WTC11 (cell line): ENCODE measurements around the gene APBA3. TPM values are rescaled to one million over a fixed set of nuclear protein-coding genes. Genes with fewer than 3 reads are reported as not detected.

Experiments used
- ATAC-seq: fragments of 200-7000 bp; cut with Tn5 transposase; 2 replicates; pipeline ENCODE4 v1.10.0; 2021; ENCODE audit warnings: mild to moderate bottlenecking, moderate library complexity
- CTCF ChIA-PET: fragments of 300-600 bp; sonication (Branson Sonifier 250); formaldehyde crosslinking; loops from one replicate; lab custom pipeline; 2021; ENCODE audit warnings: antibody characterized with exemption; lab: Charles Lee
- POLR2A ChIA-PET: fragments of 350-600 bp; sonication (Branson Sonifier 250); formaldehyde crosslinking; loops from one replicate; lab custom pipeline; 2021; ENCODE audit warnings: antibody characterized with exemption; lab: Charles Lee
- DNase-seq: peaks from one replicate; pipeline ENCODE4 v3.0.0; 2021; ENCODE audit warnings: low spot score
- H3K27ac Mint-ChIP-seq: 2 replicates; pipeline ENCODE4 v1.8.0; 2021; ENCODE audit warnings: mixed read lengths
- H3K27me3 Mint-ChIP-seq: 2 replicates; pipeline ENCODE4 v1.8.0; 2021; ENCODE audit warnings: low read depth, mild to moderate bottlenecking, moderate library complexity, mixed read lengths
- H3K36me3 Mint-ChIP-seq: 2 replicates; pipeline ENCODE4 v1.8.0; 2021; ENCODE audit warnings: mixed read lengths
- H3K4me1 Mint-ChIP-seq: 2 replicates; pipeline ENCODE4 v1.8.0; 2022; ENCODE audit warnings: mixed read lengths
- H3K4me3 Mint-ChIP-seq: 2 replicates; pipeline ENCODE4 v1.8.0; 2021; ENCODE audit warnings: mild to moderate bottlenecking, moderate library complexity, mixed read lengths
- H3K9me3 Mint-ChIP-seq: 2 replicates; pipeline ENCODE4 v1.8.0; 2021; ENCODE audit warnings: mixed read lengths
- AR ChIP-seq: fragments of 250-450 bp; sonication (Bioruptor Pico); IDR thresholded peaks from 2 replicates; pipeline ENCODE4 v1.9.0; 2021; ENCODE audit warnings: mild to moderate bottlenecking
- FOXP4 ChIP-seq: sonication (generic); formaldehyde crosslinking; IDR thresholded peaks from 2 replicates; pipeline ENCODE4 v1.8.0; 2022; ENCODE audit warnings: mild to moderate bottlenecking, missing genetic modification reagents
- GABPB1 ChIP-seq: sonication (generic); formaldehyde crosslinking; IDR thresholded peaks from 2 replicates; pipeline ENCODE4 v1.8.1; 2023; ENCODE audit warnings: mild to moderate bottlenecking, missing genetic modification reagents
- JAZF1 ChIP-seq: fragments of 250-450 bp; sonication (Bioruptor Pico); IDR thresholded peaks from 2 replicates; pipeline ENCODE4 v1.9.0; 2021; ENCODE audit warnings: moderate library complexity, mild to moderate bottlenecking, inconsistent platforms
- SOX15 ChIP-seq: fragments of 250-450 bp; sonication (Bioruptor Pico); IDR thresholded peaks from 2 replicates; pipeline ENCODE4 v1.9.0; 2021; ENCODE audit warnings: mild to moderate bottlenecking
- ZNF232 ChIP-seq: sonication (generic); formaldehyde crosslinking; IDR thresholded peaks from 2 replicates; pipeline ENCODE4 v1.8.0; 2022; ENCODE audit warnings: mild to moderate bottlenecking, missing genetic modification reagents
- ZNF425 ChIP-seq: fragments of 250-450 bp; sonication (Bioruptor Pico); conservative IDR thresholded peaks from 2 replicates; pipeline ENCODE4 v1.9.0; 2021; ENCODE audit warnings: mild to moderate bottlenecking
- total RNA-seq: library from RNA; stranded (reverse); gene quantifications from 3 replicates; pipeline ENCODE4 v1.2.3, GENCODE V29; 2021
- TF ChIP-seq, protein P1 (sequence below): sonication (generic); formaldehyde crosslinking; IDR thresholded peaks from 2 replicates; pipeline ENCODE4 v1.8.0; 2023; ENCODE audit warnings: missing genetic modification reagents, mild to moderate bottlenecking, borderline replicate concordance
- TF ChIP-seq, protein P2 (sequence below): sonication (generic); formaldehyde crosslinking; IDR thresholded peaks from 2 replicates; pipeline ENCODE4 v1.8.1; 2022; ENCODE audit warnings: mild to moderate bottlenecking, moderate library complexity, missing genetic modification reagents
- TF ChIP-seq, protein P3 (sequence below): sonication (generic); formaldehyde crosslinking; IDR thresholded peaks from 2 replicates; pipeline ENCODE4 v1.8.0; 2022; ENCODE audit warnings: mild to moderate bottlenecking, missing genetic modification reagents
- TF ChIP-seq, protein P4 (sequence below): sonication (generic); formaldehyde crosslinking; IDR thresholded peaks from 2 replicates; pipeline ENCODE4 v1.8.1; 2023; ENCODE audit warnings: mild to moderate bottlenecking, missing genetic modification reagents
- TF ChIP-seq, protein P5 (sequence below): sonication (generic); formaldehyde crosslinking; IDR thresholded peaks from 2 replicates; pipeline ENCODE4 v1.8.1; 2022; ENCODE audit warnings: missing genetic modification reagents, borderline replicate concordance

APBA3 gene
- total RNA-seq, 1 experiment from 2014 or later = 27.5 TPM

GRCh38 chr19:3804429-3804828, 42.9 kb upstream of the APBA3 start:
- Mint-ChIP-seq H3K27me3 (peaks cover 28% of the 10 kb centered on the region), H3K27ac (no peak overlapping the region), H3K36me3 (no peaks in the 10 kb centered on the region), H3K9me3 (peaks cover 7% of the 10 kb centered on the region), H3K4me3 (no peak overlapping the region), H3K4me1 (0 out of 2 replicates have a peak, but pooled peaks cover 4% of the 10 kb centered on the region)
- DNase-seq (no peak), ATAC-seq (no peak)
- ChIA-PET CTCF (interaction anchor here (1.4 kb wide), 1 partner anchor 17 kb away, joined by 6 read pairs; no protein-coding TSS in a partner anchor), POLR2A (no interaction called here)
- TF ChIP-seq, protein P1, sequence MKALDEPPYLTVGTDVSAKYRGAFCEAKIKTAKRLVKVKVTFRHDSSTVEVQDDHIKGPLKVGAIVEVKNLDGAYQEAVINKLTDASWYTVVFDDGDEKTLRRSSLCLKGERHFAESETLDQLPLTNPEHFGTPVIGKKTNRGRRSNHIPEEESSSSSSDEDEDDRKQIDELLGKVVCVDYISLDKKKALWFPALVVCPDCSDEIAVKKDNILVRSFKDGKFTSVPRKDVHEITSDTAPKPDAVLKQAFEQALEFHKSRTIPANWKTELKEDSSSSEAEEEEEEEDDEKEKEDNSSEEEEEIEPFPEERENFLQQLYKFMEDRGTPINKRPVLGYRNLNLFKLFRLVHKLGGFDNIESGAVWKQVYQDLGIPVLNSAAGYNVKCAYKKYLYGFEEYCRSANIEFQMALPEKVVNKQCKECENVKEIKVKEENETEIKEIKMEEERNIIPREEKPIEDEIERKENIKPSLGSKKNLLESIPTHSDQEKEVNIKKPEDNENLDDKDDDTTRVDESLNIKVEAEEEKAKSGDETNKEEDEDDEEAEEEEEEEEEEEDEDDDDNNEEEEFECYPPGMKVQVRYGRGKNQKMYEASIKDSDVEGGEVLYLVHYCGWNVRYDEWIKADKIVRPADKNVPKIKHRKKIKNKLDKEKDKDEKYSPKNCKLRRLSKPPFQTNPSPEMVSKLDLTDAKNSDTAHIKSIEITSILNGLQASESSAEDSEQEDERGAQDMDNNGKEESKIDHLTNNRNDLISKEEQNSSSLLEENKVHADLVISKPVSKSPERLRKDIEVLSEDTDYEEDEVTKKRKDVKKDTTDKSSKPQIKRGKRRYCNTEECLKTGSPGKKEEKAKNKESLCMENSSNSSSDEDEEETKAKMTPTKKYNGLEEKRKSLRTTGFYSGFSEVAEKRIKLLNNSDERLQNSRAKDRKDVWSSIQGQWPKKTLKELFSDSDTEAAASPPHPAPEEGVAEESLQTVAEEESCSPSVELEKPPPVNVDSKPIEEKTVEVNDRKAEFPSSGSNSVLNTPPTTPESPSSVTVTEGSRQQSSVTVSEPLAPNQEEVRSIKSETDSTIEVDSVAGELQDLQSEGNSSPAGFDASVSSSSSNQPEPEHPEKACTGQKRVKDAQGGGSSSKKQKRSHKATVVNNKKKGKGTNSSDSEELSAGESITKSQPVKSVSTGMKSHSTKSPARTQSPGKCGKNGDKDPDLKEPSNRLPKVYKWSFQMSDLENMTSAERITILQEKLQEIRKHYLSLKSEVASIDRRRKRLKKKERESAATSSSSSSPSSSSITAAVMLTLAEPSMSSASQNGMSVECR (CRISPR knock-in tag) = no peak
- TF ChIP-seq JAZF1 (CRISPR knock-in tag) (no peak), AR (CRISPR knock-in tag) (no peak)
- TF ChIP-seq, all 79 proteins: peak for 0

GRCh38 chr19:3803986-3804385, 42.5 kb upstream of the APBA3 start:
- H3K27me3 Mint-ChIP-seq = peaks cover 32% of the 10 kb centered on the region
- TF ChIP-seq, protein P2, sequence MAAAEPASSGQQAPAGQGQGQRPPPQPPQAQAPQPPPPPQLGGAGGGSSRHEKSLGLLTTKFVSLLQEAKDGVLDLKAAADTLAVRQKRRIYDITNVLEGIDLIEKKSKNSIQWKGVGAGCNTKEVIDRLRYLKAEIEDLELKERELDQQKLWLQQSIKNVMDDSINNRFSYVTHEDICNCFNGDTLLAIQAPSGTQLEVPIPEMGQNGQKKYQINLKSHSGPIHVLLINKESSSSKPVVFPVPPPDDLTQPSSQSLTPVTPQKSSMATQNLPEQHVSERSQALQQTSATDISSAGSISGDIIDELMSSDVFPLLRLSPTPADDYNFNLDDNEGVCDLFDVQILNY (CRISPR knock-in tag) = no peak
- TF ChIP-seq, protein P3, sequence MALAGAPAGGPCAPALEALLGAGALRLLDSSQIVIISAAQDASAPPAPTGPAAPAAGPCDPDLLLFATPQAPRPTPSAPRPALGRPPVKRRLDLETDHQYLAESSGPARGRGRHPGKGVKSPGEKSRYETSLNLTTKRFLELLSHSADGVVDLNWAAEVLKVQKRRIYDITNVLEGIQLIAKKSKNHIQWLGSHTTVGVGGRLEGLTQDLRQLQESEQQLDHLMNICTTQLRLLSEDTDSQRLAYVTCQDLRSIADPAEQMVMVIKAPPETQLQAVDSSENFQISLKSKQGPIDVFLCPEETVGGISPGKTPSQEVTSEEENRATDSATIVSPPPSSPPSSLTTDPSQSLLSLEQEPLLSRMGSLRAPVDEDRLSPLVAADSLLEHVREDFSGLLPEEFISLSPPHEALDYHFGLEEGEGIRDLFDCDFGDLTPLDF (CRISPR knock-in tag) = no peak
- TF ChIP-seq, protein P4, sequence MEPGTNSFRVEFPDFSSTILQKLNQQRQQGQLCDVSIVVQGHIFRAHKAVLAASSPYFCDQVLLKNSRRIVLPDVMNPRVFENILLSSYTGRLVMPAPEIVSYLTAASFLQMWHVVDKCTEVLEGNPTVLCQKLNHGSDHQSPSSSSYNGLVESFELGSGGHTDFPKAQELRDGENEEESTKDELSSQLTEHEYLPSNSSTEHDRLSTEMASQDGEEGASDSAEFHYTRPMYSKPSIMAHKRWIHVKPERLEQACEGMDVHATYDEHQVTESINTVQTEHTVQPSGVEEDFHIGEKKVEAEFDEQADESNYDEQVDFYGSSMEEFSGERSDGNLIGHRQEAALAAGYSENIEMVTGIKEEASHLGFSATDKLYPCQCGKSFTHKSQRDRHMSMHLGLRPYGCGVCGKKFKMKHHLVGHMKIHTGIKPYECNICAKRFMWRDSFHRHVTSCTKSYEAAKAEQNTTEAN (CRISPR knock-in tag) = no peak
- no peak for TF ChIP-seq ZNF232 (CRISPR knock-in tag)
- TF ChIP-seq, all 79 proteins: peak for 0
- Mint-ChIP-seq H3K4me1 (0 out of 2 replicates have a peak, but pooled peaks cover 4% of the 10 kb centered on the region), H3K27ac (no peak overlapping the region), H3K4me3 (no peak overlapping the region), H3K9me3 (peaks cover 7% of the 10 kb centered on the region), H3K36me3 (no peaks in the 10 kb centered on the region)
- ATAC-seq = no peak
- ChIA-PET CTCF (interaction anchor here (1.4 kb wide), 1 partner anchor 18 kb away, joined by 6 read pairs; no protein-coding TSS in a partner anchor), POLR2A (no interaction called here)
- no peak for DNase-seq

DNA sequence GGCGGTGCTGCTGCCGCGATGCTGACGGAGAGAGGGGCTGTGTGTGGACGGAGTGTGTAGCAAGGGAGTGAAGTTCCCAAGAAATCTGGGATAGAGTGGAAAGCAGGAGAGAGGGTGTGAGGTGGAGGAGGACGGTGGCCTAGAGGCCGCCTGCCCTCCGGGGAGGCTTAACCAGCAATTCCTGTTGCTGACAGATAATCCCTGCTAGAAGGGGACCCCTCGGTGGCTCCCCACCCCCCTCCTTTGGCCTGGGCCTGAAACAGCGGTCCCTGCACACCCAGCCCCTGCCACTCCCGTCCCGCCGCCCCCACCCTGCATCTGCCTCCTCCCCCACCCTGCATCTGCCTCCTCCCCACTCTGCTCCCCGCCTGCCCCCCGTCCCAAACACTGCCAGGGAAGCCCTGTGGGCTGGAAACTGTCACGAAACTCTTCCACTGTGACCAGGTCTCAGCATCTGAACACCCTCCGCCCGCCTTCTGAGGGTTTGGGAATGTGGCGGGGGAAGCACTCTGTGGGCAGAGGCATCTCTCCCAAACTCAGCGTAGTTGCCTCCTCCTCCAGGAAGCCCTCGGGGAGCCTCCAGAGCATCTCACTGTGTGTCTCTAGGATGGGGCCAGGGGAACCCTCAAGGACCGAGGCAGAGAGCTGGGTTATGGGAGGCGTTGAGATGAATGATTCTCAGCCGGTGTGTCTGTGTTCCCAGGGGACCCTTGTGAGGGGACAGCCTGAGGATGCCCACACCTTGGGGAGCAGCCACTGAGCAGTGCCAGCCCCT, 41.8 kb upstream of the APBA3 start:
- ChIA-PET CTCF (interaction anchor here (1.4 kb wide), 1 partner anchor 18 kb away, joined by 6 read pairs; no protein-coding TSS in a partner anchor), POLR2A (no interaction called here)
- Mint-ChIP-seq H3K27me3 (peaks cover 32% of the 10 kb centered on the region), H3K36me3 (no peaks in the 10 kb centered on the region), H3K4me3 (no peak overlapping the region), H3K27ac (no peak overlapping the region), H3K4me1 (0 out of 2 replicates have a peak, but pooled peaks cover 4% of the 10 kb centered on the region), H3K9me3 (peaks cover 6% of the 10 kb centered on the region)
- no peak for ATAC-seq
- DNase-seq = no peak
- TF ChIP-seq, protein P5, sequence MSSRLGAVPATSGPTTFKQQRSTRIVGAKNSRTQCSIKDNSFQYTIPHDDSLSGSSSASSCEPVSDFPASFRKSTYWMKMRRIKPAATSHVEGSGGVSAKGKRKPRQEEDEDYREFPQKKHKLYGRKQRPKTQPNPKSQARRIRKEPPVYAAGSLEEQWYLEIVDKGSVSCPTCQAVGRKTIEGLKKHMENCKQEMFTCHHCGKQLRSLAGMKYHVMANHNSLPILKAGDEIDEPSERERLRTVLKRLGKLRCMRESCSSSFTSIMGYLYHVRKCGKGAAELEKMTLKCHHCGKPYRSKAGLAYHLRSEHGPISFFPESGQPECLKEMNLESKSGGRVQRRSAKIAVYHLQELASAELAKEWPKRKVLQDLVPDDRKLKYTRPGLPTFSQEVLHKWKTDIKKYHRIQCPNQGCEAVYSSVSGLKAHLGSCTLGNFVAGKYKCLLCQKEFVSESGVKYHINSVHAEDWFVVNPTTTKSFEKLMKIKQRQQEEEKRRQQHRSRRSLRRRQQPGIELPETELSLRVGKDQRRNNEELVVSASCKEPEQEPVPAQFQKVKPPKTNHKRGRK (CRISPR knock-in tag) = no peak
- no peak for TF ChIP-seq GABPB1 (CRISPR knock-in tag)
- TF ChIP-seq SOX15 (CRISPR knock-in tag) = no peak
- no peak for TF ChIP-seq ZNF425
- TF ChIP-seq FOXP4 = no peak
